ENCODE results near the gene PTMA. TPM values are rescaled to one million over a fixed set of nuclear protein-coding genes. Genes with fewer than 3 reads are reported as not detected.

The PTMA gene
- total and polyA plus RNA-seq, 9 of the 15 experiments (the other 6 are each of a cell fraction or from before 2014, with no cell fraction given): 429 to 2,322 (median 1,578) TPM

- TF ChIP-seq SMARCE1 (IDR thresholded peaks at IDR 0.05) (no peak), RBM14 (IDR thresholded peaks at IDR 0.05; ENCODE audit: borderline replicate concordance, insufficient read depth, low read depth, low read length) (no peak), ZNF143 (CRISPR knock-in tag; IDR thresholded peaks at IDR 0.05) (no peak), BRF1 (IDR thresholded peaks at IDR 0.05; ENCODE audit: borderline replicate concordance, extremely low read depth, insufficient read length) (no peak), KAT8 (IDR thresholded peaks at IDR 0.05; ENCODE audit: low read depth) (no peak), NEUROD1 (IDR thresholded peaks at IDR 0.05; ENCODE audit: borderline replicate concordance, low read depth, low read length, partially characterized antibody) (peak; percentile 98), KHSRP (IDR thresholded peaks at IDR 0.05) (no peak), TFE3 (CRISPR knock-in tag; IDR thresholded peaks at IDR 0.05) (no peak), DIDO1 (tag; IDR thresholded peaks at IDR 0.05; ENCODE audit: low read depth) (peak; percentile 60; the same call in 1 of the 2 replicates), TAL1 (IDR thresholded peaks at IDR 0.05) (no peak), ERF (CRISPR knock-in tag; IDR thresholded peaks at IDR 0.05) (no peak), KLF10 (CRISPR knock-in tag; IDR thresholded peaks at IDR 0.05) (no peak), SMAD3 (CRISPR knock-in tag; conservative IDR thresholded peaks at IDR 0.05) (no peak), ZNF511 (CRISPR knock-in tag; IDR thresholded peaks at IDR 0.05) (no peak), RBM22 (IDR thresholded peaks at IDR 0.05; ENCODE audit: low read depth, low read length, poor library complexity, severe bottlenecking) (peak; percentile 75), ZNF224 (CRISPR knock-in tag; IDR thresholded peaks at IDR 0.05) (no peak), RBBP5 (IDR thresholded peaks at IDR 0.05; ENCODE audit: borderline replicate concordance, insufficient read depth, low read length, poor library complexity, severe bottlenecking) (peak; percentile 23), POLR2H (tag; IDR thresholded peaks at IDR 0.05; ENCODE audit: low read depth) (peak; percentile 50; the same call in 1 of the 2 replicates), FOXO4 (CRISPR knock-in tag; IDR thresholded peaks at IDR 0.05) (no peak), ATF1 (CRISPR knock-in tag; IDR thresholded peaks at IDR 0.05) (0 out of 2 replicates have a peak, but pooled peaks have one; percentile 42), ATF1 (tag; IDR thresholded peaks at IDR 0.05) (peak; percentile 93), ZNF778 (CRISPR knock-in tag; IDR thresholded peaks at IDR 0.05) (no peak), E2F1 (CRISPR knock-in tag; IDR thresholded peaks at IDR 0.05) (peak; percentile 86), ZKSCAN1 (IDR thresholded peaks at IDR 0.05; ENCODE audit: low read depth, low read length) (no peak), OTX1 (CRISPR knock-in tag; IDR thresholded peaks at IDR 0.05) (no peak)
Measured at GRCh38 chr2:231706731-231707624, 1.3 kb upstream of the PTMA start (continued).

Measured in K562 (cell line).